HG02870 (cell line): ENCODE results near the gene FFAR2.
"Not testable (repeated sequence)": the region's sequence is repeated elsewhere in the genome, so short reads cannot be mapped to it uniquely, and the experiment has no call there.

ENCODE experiments used
- ATAC-seq: cut with Tn5 transposase; IDR thresholded peaks from one replicate; pipeline ENCODE4 v1.9.1; 2021; ENCODE audit warnings: mild to moderate bottlenecking, moderate library complexity; ENCODE audit not compliant: unreplicated experiment

Gene FFAR2

GRCh38 chr19:35447606-35448469 is at the start of gene FFAR2:
Gene FFAR2, plus strand, starts transcription at chr19:35448257. Its CDS starts 1,458 bp downstream, at chr19:35449715.
- ATAC-seq: no peak

DNA sequence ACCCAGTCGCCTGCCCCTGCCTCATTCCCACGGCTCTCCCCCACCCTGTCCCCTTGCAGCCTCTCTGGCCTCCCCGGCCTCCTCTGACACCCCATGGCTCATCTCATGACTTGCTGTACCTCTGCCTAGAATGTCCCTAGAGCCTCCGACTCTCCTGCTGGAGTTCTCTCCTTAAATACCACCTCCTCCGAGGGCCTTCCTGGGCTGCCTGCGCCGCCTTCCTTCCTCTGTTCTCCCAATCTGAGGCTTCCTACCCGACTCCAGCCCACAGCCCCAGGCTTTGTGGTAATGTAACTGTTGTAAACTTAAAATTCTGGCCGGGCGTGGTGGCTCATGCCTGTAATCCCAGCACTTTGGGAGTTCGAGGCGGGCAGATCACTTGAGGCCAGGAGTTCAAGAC is 49.5 kb upstream of the FFAR2 start:
- ATAC-seq: no peak

GRCh38 chr19:35399231-35399630 is 48.8 kb upstream of the FFAR2 start:
- no peak for ATAC-seq

DNA sequence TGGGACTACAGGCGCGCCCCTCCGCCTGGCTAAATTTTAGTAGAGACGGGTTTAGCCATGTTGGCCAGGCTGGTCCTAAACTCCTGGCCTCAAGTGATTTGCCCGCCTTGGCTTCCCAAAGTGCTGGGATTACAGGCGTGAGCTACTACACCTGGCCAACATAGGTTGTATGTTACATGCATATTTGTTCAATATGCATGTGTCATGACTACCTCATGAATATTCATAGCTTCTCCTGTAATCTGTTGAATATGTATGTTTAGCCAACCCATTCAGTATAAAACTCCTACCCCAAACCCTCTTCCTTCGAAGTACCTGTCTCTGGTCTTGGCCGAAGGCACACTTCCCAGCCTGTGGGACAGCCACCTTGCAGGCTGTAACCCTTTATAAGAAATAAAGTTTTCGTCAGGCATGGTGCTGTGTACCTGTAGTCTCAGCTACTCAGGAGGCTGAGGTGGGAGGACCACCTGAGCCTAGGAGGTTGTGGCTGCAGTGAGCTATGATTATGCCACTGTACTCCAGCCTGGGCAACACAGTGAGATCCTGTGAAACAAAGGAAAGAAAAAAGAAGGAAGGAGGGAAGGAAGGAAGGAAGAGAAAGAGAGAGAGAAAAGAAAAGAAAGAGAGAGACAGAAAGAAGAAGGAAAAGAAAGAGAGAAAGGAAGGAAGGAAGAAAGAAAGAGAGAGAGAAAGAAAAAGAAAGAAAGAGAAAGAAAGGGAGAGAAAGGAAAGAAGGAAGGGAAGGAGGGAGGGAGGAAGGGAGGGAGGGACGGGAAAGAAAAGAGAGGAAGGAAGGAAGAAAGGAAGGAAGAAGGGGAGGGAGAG is 47.9 kb upstream of the FFAR2 start:
- no peak for ATAC-seq

DNA sequence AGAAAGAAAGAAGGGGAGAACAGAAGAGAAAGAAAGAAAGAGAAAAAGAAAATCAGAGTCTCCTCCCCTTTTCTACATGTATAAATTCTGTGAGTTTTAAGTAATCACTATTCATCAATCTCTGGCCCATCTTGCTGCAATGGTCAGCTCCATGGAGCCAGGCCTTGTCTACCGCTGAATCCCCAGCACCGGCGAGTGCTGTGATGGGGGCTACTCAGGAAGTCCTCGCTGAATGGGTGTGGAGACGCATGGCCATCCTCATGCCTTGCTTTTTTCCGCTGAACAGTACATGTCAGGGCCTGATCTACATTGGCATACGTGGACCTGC is 47.3 kb upstream of the FFAR2 start:
- no peak for ATAC-seq

DNA sequence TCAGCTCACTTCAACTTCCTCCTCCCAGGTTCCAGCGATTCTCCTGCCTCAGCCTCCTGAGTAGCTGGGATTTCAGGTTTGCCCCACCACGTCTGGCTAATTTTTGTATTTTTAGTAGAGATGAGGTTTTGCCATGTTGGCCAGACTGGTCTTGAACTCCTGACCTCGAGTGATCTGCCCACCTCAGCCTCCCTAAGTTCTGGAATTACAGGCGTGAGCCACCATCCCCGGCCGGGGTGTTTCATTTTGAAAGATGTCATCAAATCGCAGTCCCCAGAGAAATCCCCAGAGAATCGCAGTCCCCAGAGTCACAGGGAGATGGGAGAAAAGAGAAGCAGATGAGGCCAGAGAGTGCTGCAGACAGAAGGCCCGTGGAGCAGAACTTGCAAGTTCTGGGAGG is 46.6 kb upstream of the FFAR2 start:
- ATAC-seq: not testable (repeated sequence)

- ATAC-seq: no peak
Measured at GRCh38 chr19:35403116-35403760, 44.8 kb upstream of the FFAR2 start.

DNA sequence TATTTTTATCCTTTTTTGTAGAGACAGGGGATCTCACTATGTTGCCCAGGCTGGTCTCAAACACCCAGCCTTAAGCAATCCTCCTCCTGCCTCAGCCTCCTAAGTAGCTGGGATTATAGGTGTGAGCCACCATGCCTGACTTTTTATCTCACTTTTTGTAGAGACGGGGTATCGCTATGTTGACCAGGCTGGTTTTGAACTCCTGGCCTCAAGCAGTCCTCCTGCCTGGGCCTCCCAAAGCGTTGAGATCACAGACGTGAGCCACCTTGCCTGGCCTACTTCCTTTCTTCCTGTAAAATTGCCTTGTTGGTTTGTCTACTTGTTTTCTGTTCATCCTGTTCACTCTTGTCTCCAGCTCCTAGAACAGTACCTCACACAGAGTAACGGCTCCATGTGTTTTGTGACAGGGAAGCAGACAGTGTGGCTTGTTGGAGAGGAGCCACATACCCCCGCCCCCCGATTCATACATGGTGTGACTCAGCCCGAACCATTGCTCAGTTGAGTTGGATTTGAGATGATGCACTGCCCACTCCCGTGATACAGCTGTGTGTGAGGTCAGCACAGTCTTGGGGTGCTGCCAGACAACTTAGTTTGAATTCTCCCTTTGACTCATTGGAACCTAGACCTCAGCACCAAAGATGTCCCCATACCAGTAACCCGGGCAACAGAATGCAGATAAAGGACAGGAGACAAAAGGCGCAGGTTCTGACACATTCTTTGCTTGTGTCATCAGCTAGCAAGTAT is 43.0 kb upstream of the FFAR2 start:
- ATAC-seq: peak; percentile 74

DNA sequence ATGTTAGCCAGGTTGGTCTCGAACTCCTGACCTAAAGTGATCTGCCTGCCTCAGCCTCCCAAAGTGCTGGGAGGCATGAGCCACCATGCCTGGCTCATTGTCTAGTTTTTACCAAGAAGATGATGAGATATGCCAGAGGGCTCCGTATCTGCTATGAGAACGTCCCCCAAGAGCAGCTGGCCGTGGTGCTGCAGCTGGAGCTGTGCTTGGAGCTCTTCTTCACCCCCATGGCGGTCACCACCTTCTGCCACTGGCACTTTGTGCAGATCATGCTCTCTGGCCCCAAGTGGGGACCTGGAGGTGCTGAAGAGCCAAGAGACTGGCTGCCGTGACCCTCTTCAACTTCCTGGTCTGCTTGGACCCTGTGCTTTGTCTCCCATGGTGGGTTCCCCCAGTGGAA is 40.4 kb upstream of the FFAR2 start:
- ATAC-seq: no peak

- no peak for ATAC-seq
Measured at GRCh38 chr19:35408284-35409171, 39.5 kb upstream of the FFAR2 start.

GRCh38 chr19:35409191-35409590 is 38.9 kb upstream of the FFAR2 start:
- no peak for ATAC-seq

DNA sequence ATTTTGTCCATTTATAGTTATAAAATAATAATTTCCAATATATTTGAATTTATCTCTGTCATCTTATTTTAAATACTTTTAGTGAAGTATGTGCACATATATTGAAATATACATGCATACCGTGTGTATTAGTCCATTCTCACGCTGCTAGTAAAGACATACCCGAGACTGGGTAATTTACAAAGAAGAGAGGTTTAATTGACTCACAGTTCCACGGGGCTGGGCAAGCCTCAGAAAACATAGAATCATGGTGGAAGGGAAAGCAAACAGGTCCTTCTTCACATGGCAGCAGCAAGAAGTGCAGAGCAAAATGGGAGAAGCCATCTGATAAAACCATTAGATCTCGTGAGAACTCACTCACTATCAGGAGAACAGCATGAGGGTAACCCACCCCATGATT is 37.6 kb upstream of the FFAR2 start:
- ATAC-seq: no peak

DNA sequence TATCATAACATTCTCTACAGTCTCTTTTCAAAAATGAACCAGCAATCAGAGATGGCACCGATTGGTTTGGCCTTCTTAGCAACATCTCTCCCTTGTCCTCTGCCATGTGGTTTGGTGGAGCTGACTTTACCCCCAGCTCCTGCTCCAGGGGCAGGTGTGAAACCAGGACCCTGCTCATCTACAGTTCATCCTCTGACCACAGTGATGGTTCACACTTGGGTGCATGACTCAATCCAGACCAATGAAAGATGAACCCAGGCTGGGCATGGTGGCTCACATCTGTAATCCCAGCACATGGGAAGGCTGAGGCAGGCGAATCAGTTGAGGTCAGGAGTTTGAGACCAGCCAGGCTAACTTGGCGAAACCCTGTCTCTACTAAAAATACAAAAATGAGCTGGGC is 33.6 kb upstream of the FFAR2 start:
- no peak for ATAC-seq

GRCh38 chr19:35416331-35416730 is 31.7 kb upstream of the FFAR2 start:
- ATAC-seq: no peak

- no peak for ATAC-seq
Measured at GRCh38 chr19:35417278-35417677, 30.8 kb upstream of the FFAR2 start.

DNA sequence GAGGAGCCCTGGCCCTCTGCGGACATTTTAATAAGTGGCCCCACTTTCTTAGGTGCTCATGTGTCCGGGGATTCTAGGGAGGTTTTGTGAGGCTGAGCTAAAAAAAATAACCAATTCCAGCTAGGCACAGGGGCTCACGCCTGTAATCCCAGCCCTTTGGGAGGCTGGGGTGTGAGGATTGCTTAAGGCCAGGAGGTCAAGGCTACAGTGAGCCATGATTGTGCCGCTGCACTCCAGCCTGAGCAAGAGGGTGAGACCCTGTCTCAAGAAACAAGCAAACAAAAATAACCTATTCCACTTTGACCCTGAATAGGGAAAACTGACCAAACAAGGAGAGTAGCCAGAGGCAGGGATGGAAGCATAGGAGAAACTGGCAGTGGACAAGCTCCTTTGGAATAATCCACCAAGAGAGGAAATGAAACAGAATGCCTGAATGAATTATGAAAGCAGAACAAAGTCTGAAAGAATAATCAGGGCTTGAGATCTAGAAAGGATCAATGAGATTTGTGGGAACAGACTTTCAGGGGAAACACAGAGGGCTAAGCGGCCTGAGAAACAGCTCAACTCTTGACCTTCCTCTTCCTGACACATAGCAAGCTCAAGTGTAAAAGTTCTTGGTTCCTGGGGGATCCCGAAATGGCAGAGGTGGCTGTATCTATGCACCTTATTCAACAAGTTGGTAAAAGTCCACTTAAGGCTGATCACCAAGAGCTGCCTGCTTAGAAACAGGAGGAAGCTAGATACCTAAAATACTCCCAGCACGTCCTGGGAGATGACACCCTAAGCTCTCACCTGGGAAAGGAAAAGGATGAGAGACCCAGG is 30.1 kb upstream of the FFAR2 start:
- ATAC-seq: no peak

- no peak for ATAC-seq
Measured at GRCh38 chr19:35419046-35419445, 29.0 kb upstream of the FFAR2 start.

- ATAC-seq: no peak
Measured at GRCh38 chr19:35419805-35420204, 28.3 kb upstream of the FFAR2 start.

GRCh38 chr19:35421362-35421761 is 26.7 kb upstream of the FFAR2 start:
- no peak for ATAC-seq
